Effector memory CD8-positive, alpha-beta T cell (primary cell): Measurements from ENCODE around the gene ZNF746.
A peak's percentile ranks its signal among the peaks of the same experiment; 100 is the strongest.

ENCODE experiments used
- ATAC-seq: fragments of 150-1000 bp; cut with Tn5 transposase; replicated peaks from 2 replicates; pipeline ENCODE4 v1.10.0; 2021; ENCODE audit warnings: mild to moderate bottlenecking, moderate library complexity
- DNase-seq, 3 experiments: peaks; one replicate each; pipeline ENCODE4 v3.0.0; 2021
- H3K27ac Mint-ChIP-seq, 2 donors: one replicate each; pipeline ENCODE4 v1.8.0; 2022; ENCODE audit warnings: mild to moderate bottlenecking in 2 of 2, mixed read lengths in 2 of 2, moderate library complexity in 2 of 2
- H3K27me3 Mint-ChIP-seq, 2 donors: one replicate each; pipeline ENCODE4 v1.8.0; 2022; ENCODE audit warnings: mixed read lengths in 2 of 2
- H3K36me3 Mint-ChIP-seq: one replicate; pipeline ENCODE4 v1.8.0; 2022; ENCODE audit warnings: mild to moderate bottlenecking, moderate library complexity, mixed read lengths; ENCODE audit not compliant: insufficient read depth
- H3K4me1 Mint-ChIP-seq, 2 donors: one replicate each; pipeline ENCODE4 v1.8.0; 2022; ENCODE audit warnings: low read depth in 2 of 2, mixed read lengths in 2 of 2
- H3K4me3 Mint-ChIP-seq, 2 donors: one replicate each; pipeline ENCODE4 v1.8.0; 2022; ENCODE audit warnings: mild to moderate bottlenecking in 2 of 2, mixed read lengths in 2 of 2, moderate library complexity in 2 of 2
- H3K9me3 Mint-ChIP-seq, 2 donors: one replicate each; pipeline ENCODE4 v1.8.0; 2022; ENCODE audit warnings: mixed read lengths in 2 of 2

The ZNF746 gene

DNA sequence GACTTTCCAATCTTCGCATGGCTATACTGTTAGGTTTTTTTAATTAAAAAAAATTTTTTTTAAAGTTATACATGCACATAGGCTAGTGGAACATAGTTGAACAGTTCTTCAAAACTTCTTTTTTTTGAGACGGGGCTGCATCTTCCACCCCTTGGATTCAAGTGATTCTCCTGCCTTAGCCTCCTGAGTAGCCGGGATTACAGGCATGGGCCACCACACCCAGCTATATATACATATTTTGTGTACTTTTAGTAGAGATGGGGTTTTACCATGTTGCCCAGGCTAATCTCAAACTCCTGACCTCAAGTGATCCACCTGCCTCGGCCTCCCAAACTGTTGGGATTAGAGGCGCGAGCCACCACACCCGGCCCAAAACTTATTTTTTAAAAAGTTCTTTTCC lies 54.1 kb downstream of the ZNF746 start:
- peaks cover 42% of the 10 kb centered on the region for H3K36me3 Mint-ChIP-seq
- no peaks in the 10 kb centered on the region for H3K9me3 Mint-ChIP-seq
- DNase-seq (no peak), ATAC-seq (no peak)
- H3K4me3 Mint-ChIP-seq, result no peak overlapping the region
- no peaks in the 10 kb centered on the region for H3K27me3 Mint-ChIP-seq
- H3K4me1 Mint-ChIP-seq, result peaks cover 12 to 39% of the 10 kb centered on the region in 2 donors
- H3K27ac Mint-ChIP-seq, result no peak overlapping the region

DNA sequence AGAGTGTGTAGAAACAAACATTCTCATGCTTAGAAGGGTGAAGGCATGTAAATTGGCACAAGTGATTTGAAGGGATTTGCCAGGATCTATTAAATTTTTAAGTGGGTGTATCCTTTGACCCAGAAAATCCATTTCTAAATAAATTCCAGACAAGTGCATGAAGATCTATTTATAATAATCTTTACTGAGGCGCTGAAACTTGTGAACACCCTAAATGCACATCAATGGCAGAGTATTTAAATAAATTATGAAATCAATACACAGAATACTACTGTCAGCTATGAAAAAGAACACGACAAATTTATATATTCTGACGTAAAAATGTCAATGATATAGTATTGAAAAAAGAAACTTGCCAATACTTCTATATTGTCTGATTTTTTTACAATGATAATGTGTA lies 54.7 kb downstream of the ZNF746 start:
- no peak for ATAC-seq
- Mint-ChIP-seq H3K4me3 (no peak overlapping the region), H3K9me3 (no peaks in the 10 kb centered on the region), H3K27ac (no peak overlapping the region), H3K36me3 (peaks cover 40% of the 10 kb centered on the region), H3K4me1 (peaks cover 12 to 39% of the 10 kb centered on the region in 2 donors), H3K27me3 (no peaks in the 10 kb centered on the region)
- no peak for DNase-seq

DNA sequence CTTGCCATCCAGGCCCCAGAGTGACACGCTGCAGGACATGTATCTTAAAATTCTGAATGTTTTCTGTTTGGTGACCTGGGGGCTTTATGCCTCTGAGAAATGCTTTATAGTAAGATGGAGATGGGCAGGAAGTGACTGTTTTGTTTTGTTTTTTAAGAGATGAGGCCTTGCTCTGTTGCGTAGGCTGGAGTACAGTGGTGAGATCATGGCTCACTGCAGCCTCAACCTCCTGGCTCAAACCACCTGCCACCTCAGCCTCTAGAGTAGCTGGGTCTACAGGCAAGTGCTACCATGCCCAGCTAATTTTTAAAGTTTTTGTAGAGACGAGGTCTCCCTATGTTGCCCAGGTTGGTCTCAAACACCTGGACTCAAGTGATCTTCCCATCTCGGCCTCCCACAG lies 57.4 kb downstream of the ZNF746 start:
- H3K4me1 Mint-ChIP-seq, result peaks cover 12 to 27% of the 10 kb centered on the region in 2 donors
- H3K27ac Mint-ChIP-seq, result peak overlapping the region; percentile 60 to 65
- DNase-seq (no peak), ATAC-seq (peak; percentile 77)
- H3K9me3 Mint-ChIP-seq, result no peaks in the 10 kb centered on the region
- H3K27me3 Mint-ChIP-seq, result no peaks in the 10 kb centered on the region
- no peak overlapping the region for H3K4me3 Mint-ChIP-seq
- peaks cover 30% of the 10 kb centered on the region for H3K36me3 Mint-ChIP-seq

DNA sequence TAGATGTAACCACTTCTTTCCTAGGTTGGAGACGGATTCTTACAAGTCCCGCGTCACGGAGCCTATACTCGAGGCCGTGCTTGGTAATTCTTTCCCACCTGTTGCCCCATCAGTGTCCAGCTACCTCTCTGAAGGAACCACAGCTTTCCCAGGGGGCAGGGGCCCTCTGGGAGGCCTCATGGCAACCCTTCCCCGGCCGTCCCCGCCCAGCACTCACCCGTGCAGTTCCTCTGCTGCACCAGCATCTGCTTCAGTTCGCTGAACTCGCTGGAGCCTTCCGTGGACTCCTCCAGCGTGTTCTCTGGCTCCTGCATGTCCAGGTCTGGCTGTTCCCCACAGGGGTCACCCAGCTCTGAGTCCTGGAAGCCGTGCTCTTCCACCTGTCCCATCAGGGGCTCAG lies 61.3 kb downstream of the ZNF746 start:
- Mint-ChIP-seq H3K27ac (peak overlapping the region in 1 of 2 donors; percentile 22), H3K4me3 (no peak overlapping the region), H3K9me3 (no peaks in the 10 kb centered on the region), H3K27me3 (no peaks in the 10 kb centered on the region), H3K36me3 (peaks cover 24% of the 10 kb centered on the region), H3K4me1 (peaks cover 12 to 20% of the 10 kb centered on the region in 2 donors)
- ATAC-seq, result no peak
- no peak for DNase-seq

DNA sequence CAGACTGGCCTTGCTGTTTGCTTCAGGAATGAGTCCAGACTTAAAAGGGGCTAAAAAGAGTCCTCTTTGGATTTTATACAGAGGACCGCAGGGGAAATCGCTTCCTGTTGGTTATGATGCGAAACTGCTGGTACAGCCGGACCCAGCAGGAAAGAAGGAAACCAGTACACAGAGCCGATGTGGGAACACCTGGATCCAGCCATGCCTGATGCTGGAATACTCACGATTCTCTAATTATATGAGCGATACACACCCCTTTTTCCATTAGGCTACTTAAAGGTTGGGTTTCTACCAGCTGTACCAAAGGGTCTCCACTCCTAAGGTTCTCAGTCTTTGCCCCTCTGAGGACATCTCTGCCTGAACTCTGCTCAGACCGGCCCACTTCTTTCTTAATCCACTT lies 64.5 kb downstream of the ZNF746 start:
- H3K36me3 Mint-ChIP-seq, result peaks cover 23% of the 10 kb centered on the region
- H3K4me3 Mint-ChIP-seq, result no peak overlapping the region
- no peaks in the 10 kb centered on the region for H3K27me3 Mint-ChIP-seq
- H3K4me1 Mint-ChIP-seq, result no peaks in the 10 kb centered on the region
- H3K9me3 Mint-ChIP-seq, result no peaks in the 10 kb centered on the region
- H3K27ac Mint-ChIP-seq, result peak overlapping the region in 1 of 2 donors; percentile 41
- ATAC-seq (no peak), DNase-seq (no peak)

DNA sequence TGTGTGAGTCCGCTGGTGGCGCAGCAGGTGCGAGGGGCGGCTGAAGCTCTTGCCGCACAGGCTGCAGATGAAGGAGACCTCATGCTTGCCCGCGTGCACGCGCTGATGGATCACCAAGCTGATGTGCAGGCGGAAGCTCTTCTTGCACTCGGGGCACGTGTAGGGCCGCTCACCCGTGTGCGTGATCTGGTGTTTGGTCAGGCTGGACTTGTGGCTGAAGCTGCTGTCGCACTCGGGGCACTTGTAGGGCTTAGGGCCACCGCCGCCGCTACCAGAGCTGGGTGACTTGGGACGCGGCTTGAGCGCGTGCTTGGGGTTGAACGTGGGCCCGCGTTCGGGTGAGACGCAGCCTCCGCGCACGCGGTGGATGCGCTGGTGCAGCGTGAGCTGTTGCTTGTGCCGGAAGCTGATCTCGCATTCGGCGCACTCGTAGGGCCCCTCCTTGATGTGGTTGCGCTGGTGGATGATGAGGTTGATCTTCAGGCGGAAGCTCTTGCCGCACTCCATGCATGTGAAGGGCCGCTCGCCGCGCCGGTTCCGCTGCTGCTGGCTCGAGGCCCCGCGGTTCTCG lies 65.4 kb downstream of the ZNF746 start:
- Mint-ChIP-seq H3K9me3 (no peaks in the 10 kb centered on the region), H3K36me3 (peaks cover 17% of the 10 kb centered on the region), H3K4me1 (no peaks in the 10 kb centered on the region), H3K27ac (no peak overlapping the region), H3K27me3 (no peaks in the 10 kb centered on the region), H3K4me3 (no peak overlapping the region)
- ATAC-seq (no peak), DNase-seq (no peak)

DNA sequence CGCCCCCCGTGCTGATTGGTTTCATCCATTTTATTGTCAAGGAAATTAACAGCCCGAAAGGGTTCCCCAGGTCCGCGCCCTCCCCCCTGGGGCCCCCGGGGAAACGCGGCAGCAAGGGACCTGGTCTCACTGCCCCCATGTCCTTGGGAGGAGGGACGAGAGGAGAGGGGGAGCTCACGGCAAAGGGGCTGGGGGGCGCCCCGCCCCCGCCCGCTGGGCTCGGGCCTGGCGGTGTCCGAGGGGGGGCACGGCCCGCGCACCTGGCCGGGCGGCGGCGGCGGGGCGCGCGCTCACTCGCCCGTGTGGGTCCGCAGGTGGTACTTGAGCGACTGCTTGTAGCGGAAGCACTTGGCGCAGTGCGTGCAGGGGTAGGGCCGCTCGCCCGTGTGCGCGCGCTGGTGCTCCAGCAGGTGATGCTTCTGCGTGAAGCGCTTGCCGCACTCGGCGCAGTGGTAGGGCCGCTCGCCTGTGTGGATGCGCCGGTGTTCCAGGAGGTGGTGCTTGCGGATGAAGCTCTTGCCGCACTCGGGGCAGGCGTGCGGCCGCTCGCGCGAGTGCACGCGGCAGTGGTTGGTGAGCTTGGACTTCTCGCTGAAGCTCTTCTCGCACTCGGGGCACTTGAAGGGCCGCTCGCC lies 66.0 kb downstream of the ZNF746 start:
- no peaks in the 10 kb centered on the region for H3K27me3 Mint-ChIP-seq
- H3K36me3 Mint-ChIP-seq, result peaks cover 15% of the 10 kb centered on the region
- DNase-seq (no peak), ATAC-seq (no peak)
- no peak overlapping the region for H3K27ac Mint-ChIP-seq
- no peaks in the 10 kb centered on the region for H3K4me1 Mint-ChIP-seq
- H3K9me3 Mint-ChIP-seq, result no peaks in the 10 kb centered on the region
- H3K4me3 Mint-ChIP-seq, result no peak overlapping the region

DNA sequence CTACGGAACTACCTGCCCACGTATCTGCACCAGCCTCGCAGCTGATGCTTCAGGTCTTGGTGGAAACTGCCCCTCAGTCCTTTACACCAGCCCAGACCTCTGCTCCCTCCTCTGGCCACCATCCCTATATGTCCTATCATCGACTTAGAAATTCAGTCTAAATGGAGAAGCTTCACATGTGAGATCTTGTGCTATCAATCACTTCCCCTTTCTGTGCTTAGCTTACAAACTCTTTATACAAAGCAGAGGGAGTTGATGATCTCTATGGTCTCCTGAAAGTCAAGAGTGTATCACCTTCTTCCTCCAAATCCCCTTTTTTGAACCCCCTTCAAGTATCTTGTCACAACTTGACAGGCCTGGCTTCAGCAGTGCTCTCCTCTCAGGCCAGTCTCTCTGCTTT lies 67.4 kb downstream of the ZNF746 start:
- Mint-ChIP-seq H3K36me3 (peaks cover 9% of the 10 kb centered on the region), H3K4me1 (no peaks in the 10 kb centered on the region), H3K27me3 (no peaks in the 10 kb centered on the region), H3K9me3 (no peaks in the 10 kb centered on the region), H3K4me3 (no peak overlapping the region), H3K27ac (peak overlapping the region in 1 of 2 donors; percentile 25)
- DNase-seq, result no peak
- no peak for ATAC-seq

DNA sequence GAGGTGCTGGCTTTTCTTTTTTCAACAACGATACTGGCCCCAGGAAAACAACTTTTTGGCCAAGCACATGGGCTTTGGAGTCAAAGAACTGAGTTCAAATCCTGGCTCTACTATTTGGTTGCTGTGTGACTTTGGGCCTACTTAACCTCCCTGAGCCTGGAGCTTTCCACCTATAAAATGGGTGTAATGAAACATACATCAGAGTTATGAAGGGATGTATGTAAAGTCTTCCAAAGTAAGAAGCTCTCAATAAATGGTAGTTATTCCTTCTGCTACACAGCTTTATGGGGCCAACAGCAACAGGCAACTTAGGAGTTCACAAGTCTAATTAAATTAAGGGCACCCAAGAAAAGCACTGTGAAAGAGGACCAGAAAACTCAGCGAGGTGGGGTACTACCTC lies 69.7 kb downstream of the ZNF746 start:
- Mint-ChIP-seq H3K27ac (no peak overlapping the region), H3K4me1 (peaks cover 0 to 1% of the 10 kb centered on the region in 2 donors), H3K9me3 (no peaks in the 10 kb centered on the region), H3K27me3 (no peaks in the 10 kb centered on the region), H3K4me3 (no peak overlapping the region), H3K36me3 (peaks cover 3% of the 10 kb centered on the region)
- DNase-seq, result no peak
- no peak for ATAC-seq

DNA sequence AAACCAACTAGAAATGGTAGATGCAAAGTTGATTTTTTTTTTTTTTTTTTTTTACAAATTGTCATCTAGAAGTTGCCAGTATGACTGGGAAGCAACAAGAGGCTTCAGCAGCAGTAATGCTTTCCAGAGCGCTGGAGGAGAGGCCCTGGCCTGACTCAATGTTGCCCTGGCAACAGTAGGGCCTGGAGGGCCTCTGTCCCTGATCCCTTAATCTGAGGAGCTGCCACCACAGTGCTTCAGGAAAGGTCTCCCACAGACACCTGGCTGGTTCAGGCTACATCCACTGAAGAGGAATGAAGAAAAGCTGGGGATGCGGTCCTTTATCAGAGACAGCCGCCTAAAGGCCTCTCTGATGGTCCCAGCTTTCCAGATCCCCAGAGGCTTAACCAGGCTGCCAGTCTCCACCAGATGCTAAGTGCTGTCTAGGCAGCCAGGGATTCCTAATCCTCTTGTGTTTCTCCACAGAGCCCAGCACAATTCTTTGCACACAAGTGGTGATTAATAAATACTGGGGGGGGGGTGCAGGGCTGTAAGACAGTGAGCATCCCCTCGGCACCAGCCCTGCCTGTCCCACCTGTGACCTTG lies 70.4 kb downstream of the ZNF746 start:
- Mint-ChIP-seq H3K27ac (peak overlapping the region in 1 of 2 donors; percentile 70), H3K4me3 (no peak overlapping the region), H3K9me3 (no peaks in the 10 kb centered on the region), H3K27me3 (no peaks in the 10 kb centered on the region), H3K4me1 (peaks cover under 1 to 2% of the 10 kb centered on the region in 2 donors), H3K36me3 (peaks cover 3% of the 10 kb centered on the region)
- DNase-seq, result no peak
- ATAC-seq, result no peak

DNA sequence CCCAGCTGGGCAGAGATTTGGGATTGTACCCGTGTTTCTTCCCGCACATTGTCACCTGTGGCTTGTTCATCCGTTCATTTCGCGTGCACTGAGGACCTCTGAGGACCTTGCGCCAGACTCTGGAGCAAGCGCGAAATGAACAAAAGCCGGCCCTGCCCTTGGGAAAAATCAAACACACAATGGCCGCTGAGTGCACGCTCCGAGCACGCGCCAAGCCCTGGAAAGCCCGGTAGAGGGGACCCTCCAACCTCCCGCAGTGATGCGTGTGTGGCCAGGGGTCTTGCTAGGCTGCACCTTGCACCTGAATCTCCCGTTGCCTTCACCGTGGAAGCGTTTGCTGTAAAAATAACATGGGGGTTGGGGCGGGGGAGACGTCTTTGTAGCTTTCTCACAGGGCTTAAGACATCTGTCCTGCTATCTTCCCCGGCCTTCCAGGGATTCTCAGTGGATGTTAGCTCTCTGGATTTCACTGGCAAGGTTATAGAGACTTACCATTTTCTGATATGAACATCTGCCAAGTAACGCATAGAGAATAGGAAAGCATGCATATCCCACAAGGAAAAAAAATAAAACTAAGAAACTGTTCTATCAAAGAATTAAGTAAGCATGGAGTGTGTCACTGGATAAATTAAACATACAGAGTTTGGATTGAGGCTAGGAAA lies 74.0 kb downstream of the ZNF746 start:
- H3K27ac Mint-ChIP-seq, result peak overlapping the region in 1 of 2 donors; percentile 58

DNA sequence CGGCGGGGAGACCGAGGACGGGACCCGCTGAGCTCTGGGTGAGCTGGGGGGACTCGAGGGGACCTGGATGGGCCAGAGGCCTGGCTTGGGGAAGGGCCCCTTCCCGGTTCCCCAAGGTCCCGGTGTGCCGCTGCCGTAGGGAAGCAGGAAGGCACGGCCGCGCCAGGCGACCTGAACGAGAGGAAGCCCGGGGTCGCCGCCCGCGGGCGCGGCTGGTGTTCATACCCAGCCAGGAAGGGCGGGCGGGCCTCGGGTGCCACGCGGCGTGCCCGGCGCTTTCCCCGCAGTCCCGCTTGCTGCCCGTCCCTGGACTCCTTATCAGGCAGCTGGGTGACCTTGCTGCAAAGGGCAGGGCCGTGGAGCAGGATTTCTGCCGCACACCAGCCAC lies 74.7 kb downstream of the ZNF746 start:
- no peaks in the 10 kb centered on the region for H3K27me3 Mint-ChIP-seq
- no peak for DNase-seq
- no peaks in the 10 kb centered on the region for H3K9me3 Mint-ChIP-seq
- H3K4me1 Mint-ChIP-seq, result peaks cover 4 to 7% of the 10 kb centered on the region in 2 donors
- ATAC-seq, result peak; percentile 4
- H3K4me3 Mint-ChIP-seq, result peak overlapping the region; percentile 77 to 80
- H3K27ac Mint-ChIP-seq, result peak overlapping the region in 1 of 2 donors; percentile 28
- H3K36me3 Mint-ChIP-seq, result no peaks in the 10 kb centered on the region

More for the DNA sequence above, 74.0 kb downstream of the ZNF746 start:
- Mint-ChIP-seq H3K27me3 (no peaks in the 10 kb centered on the region), H3K36me3 (no peaks in the 10 kb centered on the region), H3K4me3 (peak overlapping the region; percentile 77 to 80), H3K4me1 (peaks cover 4 to 7% of the 10 kb centered on the region in 2 donors), H3K9me3 (no peaks in the 10 kb centered on the region)
- no peak for ATAC-seq
- DNase-seq, result no peak
